Activated CD8-positive, alpha-beta T cell treated with anti-CD3 and anti-CD28 coated beads, Interleukin-2, amount 10 ng/mL, durations not matched to agents 7 days and 5 days (primary cell): Measurements from ENCODE around the gene KL. TPM values are rescaled to one million over a fixed set of nuclear protein-coding genes. Genes with fewer than 3 reads are reported as not detected.

Source experiments
- ATAC-seq: fragments of 150-1000 bp; cut with Tn5 transposase; one replicate; pipeline ENCODE4 v1.10.0; 2021; ENCODE audit warnings: moderate library complexity
- CTCF ChIA-PET: fragments of 350-600 bp; sonication (Branson Sonifier 250); formaldehyde crosslinking; loops from one replicate; lab custom pipeline; 2021; ENCODE audit warnings: antibody characterized with exemption; lab: Charles Lee
- POLR2A ChIA-PET: fragments of 350-600 bp; sonication (Branson Sonifier 250); formaldehyde crosslinking; loops from one replicate; lab custom pipeline; 2021; ENCODE audit warnings: antibody characterized with exemption; lab: Charles Lee
- DNase-seq: peaks from one replicate; pipeline ENCODE4 v3.0.0-alpha.2; 2020
- H3K27ac Mint-ChIP-seq: one replicate; pipeline ENCODE4 v1.8.0; 2021; ENCODE audit warnings: mild to moderate bottlenecking, mixed read lengths
- H3K27me3 Mint-ChIP-seq: one replicate; pipeline ENCODE4 v1.8.0; 2021; ENCODE audit warnings: low read depth, mixed read lengths
- H3K36me3 Mint-ChIP-seq: one replicate; pipeline ENCODE4 v1.8.0; 2021; ENCODE audit warnings: low read depth, mixed read lengths
- H3K4me1 Mint-ChIP-seq: one replicate; pipeline ENCODE4 v1.8.0; 2021; ENCODE audit warnings: low read depth, mixed read lengths
- H3K4me3 Mint-ChIP-seq: one replicate; pipeline ENCODE4 v1.8.0; 2021; ENCODE audit warnings: mild to moderate bottlenecking, mixed read lengths
- H3K9me3 Mint-ChIP-seq: one replicate; pipeline ENCODE4 v1.8.0; 2022; ENCODE audit warnings: mixed read lengths; ENCODE audit not compliant: insufficient read depth
- total RNA-seq, 2 experiments: library from RNA; stranded (reverse); gene quantifications; one replicate each; pipeline ENCODE4 v1.2.3, GENCODE V29; 2021

Gene KL
- total RNA-seq, 2 experiments from 2014 or later: 0.11 to 0.13 TPM

GRCh38 chr13:33109271-33109697 is 93.1 kb downstream of the KL start:
- Mint-ChIP-seq H3K9me3 (no peaks in the 10 kb centered on the region), H3K4me3 (no peak overlapping the region), H3K27me3 (peaks cover 15% of the 10 kb centered on the region), H3K4me1 (no peaks in the 10 kb centered on the region), H3K36me3 (no peaks in the 10 kb centered on the region), H3K27ac (no peak overlapping the region)
- ChIA-PET POLR2A (no interaction called here), CTCF (no interaction called here)
- ATAC-seq (no peak), DNase-seq (no peak)

- Mint-ChIP-seq H3K4me3 (no peak overlapping the region), H3K27me3 (peaks cover 15% of the 10 kb centered on the region), H3K9me3 (no peaks in the 10 kb centered on the region), H3K27ac (no peak overlapping the region), H3K36me3 (no peaks in the 10 kb centered on the region), H3K4me1 (no peaks in the 10 kb centered on the region)
- ATAC-seq (no peak), DNase-seq (no peak)
- ChIA-PET POLR2A (no interaction called here), CTCF (interaction anchor here (0.7 kb wide), 1 partner anchor 1484 kb away, joined by 3 read pairs; no protein-coding TSS in a partner anchor)
Observed at GRCh38 chr13:33109801-33110200, 93.6 kb downstream of the KL start.

GRCh38 chr13:33110386-33110712 is 94.1 kb downstream of the KL start:
- ATAC-seq (no peak), DNase-seq (no peak)
- Mint-ChIP-seq H3K36me3 (no peaks in the 10 kb centered on the region), H3K9me3 (no peaks in the 10 kb centered on the region), H3K27ac (no peak overlapping the region), H3K27me3 (peaks cover 15% of the 10 kb centered on the region), H3K4me1 (no peaks in the 10 kb centered on the region), H3K4me3 (no peak overlapping the region)
- ChIA-PET CTCF (interaction anchor here (0.7 kb wide), 1 partner anchor 1484 kb away, joined by 3 read pairs; no protein-coding TSS in a partner anchor), POLR2A (no interaction called here)

GRCh38 chr13:33110713-33111413 is 94.6 kb downstream of the KL start:
- no peaks in the 10 kb centered on the region for H3K4me1 Mint-ChIP-seq
- no peak overlapping the region for H3K27ac Mint-ChIP-seq
- DNase-seq: no peak
- H3K36me3 Mint-ChIP-seq: no peaks in the 10 kb centered on the region
- no peak overlapping the region for H3K4me3 Mint-ChIP-seq
- H3K27me3 Mint-ChIP-seq: peaks cover 13% of the 10 kb centered on the region
- H3K9me3 Mint-ChIP-seq: no peaks in the 10 kb centered on the region
- ChIA-PET POLR2A (no interaction called here), CTCF (interaction anchor here (1.1 kb wide), 1 partner anchor 9 kb away, joined by 3 read pairs; no protein-coding TSS in a partner anchor)
- no peak for ATAC-seq

- Mint-ChIP-seq H3K27ac (no peak overlapping the region), H3K4me1 (no peaks in the 10 kb centered on the region), H3K9me3 (no peaks in the 10 kb centered on the region), H3K4me3 (no peak overlapping the region), H3K27me3 (peaks cover 10% of the 10 kb centered on the region), H3K36me3 (no peaks in the 10 kb centered on the region)
- ChIA-PET CTCF (interaction anchor here (1.1 kb wide), 1 partner anchor 9 kb away, joined by 3 read pairs; no protein-coding TSS in a partner anchor), POLR2A (no interaction called here)
- DNase-seq (no peak), ATAC-seq (no peak)
Observed at GRCh38 chr13:33111414-33112110, 95.3 kb downstream of the KL start.

GRCh38 chr13:33112766-33113165 is 96.5 kb downstream of the KL start:
- ATAC-seq: no peak
- Mint-ChIP-seq H3K36me3 (no peaks in the 10 kb centered on the region), H3K27ac (no peak overlapping the region), H3K9me3 (no peaks in the 10 kb centered on the region), H3K4me1 (no peaks in the 10 kb centered on the region), H3K4me3 (no peak overlapping the region), H3K27me3 (peaks cover 4% of the 10 kb centered on the region)
- POLR2A ChIA-PET: no interaction called here
- no peak for DNase-seq
- CTCF ChIA-PET: no interaction called here

GRCh38 chr13:33114146-33114545 is 97.9 kb downstream of the KL start:
- POLR2A ChIA-PET: no interaction called here
- Mint-ChIP-seq H3K27ac (no peak overlapping the region), H3K36me3 (no peaks in the 10 kb centered on the region)

GRCh38 chr13:33115274-33115673 is 99.1 kb downstream of the KL start:
- no peak for ATAC-seq
- Mint-ChIP-seq H3K27ac (no peak overlapping the region), H3K4me1 (no peaks in the 10 kb centered on the region), H3K27me3 (no peaks in the 10 kb centered on the region), H3K4me3 (no peak overlapping the region), H3K36me3 (no peaks in the 10 kb centered on the region), H3K9me3 (no peaks in the 10 kb centered on the region)
- no peak for DNase-seq
- ChIA-PET CTCF (no interaction called here), POLR2A (no interaction called here)

More at GRCh38 chr13:33114146-33114545, 97.9 kb downstream of the KL start:
- ATAC-seq (no peak), DNase-seq (no peak)
- no peaks in the 10 kb centered on the region for H3K4me1 Mint-ChIP-seq
- CTCF ChIA-PET: no interaction called here
- no peaks in the 10 kb centered on the region for H3K27me3 Mint-ChIP-seq
- no peaks in the 10 kb centered on the region for H3K9me3 Mint-ChIP-seq
- H3K4me3 Mint-ChIP-seq: no peak overlapping the region
